Inflammatory macrophage treated with lipopolysaccharide for 1 hour (primary cell): Measurements from ENCODE around the gene DPYSL3.
A peak's percentile ranks its signal among the peaks of the same experiment; 100 is the strongest.

Source experiments
- DNase-seq, 2 donors: peaks; one replicate each; pipeline ENCODE4 v3.0.0-alpha.2; 2020 to 2022

DPYSL3 gene

GRCh38 chr5:147512659-147513379, 3.0 kb upstream of the DPYSL3 start:
- DNase-seq: no peak

GRCh38 chr5:147510885-147511284, 1.0 kb upstream of the DPYSL3 start:
- DNase-seq: no peak

DNA sequence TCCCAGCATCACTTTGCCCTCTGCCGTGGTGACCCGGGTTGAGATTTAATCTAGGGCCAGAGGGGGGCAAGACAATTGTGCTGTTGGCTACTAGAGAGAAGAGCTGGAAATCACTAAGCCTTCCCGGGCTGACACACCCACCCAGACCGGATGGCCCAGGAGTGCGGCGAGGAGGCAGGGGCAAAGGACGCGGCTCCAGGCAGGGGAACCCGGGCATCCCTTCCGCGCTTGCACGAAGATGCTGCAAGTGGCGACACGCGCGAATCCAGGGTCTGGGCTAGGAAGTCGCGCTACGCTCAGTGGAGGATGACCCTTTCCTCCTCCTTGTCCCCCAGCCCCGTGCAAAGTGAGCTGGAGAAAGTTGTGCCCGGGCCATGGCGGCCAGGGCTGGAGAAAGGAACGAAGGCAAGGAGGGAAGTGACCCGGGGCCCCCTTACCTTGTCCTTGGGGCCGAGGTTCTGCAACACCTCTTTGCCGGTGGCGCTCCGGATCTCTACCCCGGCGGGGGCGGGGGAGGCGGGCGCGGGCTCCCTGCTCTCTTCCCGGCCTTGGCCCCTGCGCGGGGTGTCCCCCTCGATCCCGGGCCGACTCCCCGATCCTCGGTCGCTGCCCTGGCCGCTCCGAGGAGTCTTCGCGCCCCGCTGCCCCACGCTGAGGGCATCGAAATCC, 693 bp downstream of the DPYSL3 start:
- DNase-seq: no peak

- DNase-seq: no peak
Observed at GRCh38 chr5:147508711-147509040, 1.2 kb downstream of the DPYSL3 start.

GRCh38 chr5:147507480-147508126, 2.3 kb downstream of the DPYSL3 start:
- DNase-seq: no peak

DNA sequence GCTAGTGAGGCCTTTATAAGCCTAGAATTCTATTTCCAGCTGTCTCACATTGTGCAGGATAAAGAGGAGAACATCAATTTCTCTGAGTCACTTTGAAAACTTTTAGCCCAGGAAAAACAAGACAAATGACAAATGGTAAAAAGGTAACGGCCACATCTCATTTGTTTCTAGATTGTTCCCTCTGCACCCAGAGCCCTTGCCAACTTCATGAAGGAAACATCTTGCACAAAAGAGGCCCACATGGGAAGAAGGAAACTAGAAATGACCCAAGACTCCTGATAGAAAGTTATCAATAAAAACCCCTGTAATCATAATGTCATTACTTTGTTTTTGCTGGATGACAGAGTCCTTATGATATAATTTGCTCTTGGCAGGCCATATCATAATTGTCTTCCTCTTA, 5.3 kb downstream of the DPYSL3 start:
- no peak for DNase-seq

- no peak for DNase-seq
Observed at GRCh38 chr5:147504011-147504410, 5.9 kb downstream of the DPYSL3 start.

- DNase-seq: no peak
Observed at GRCh38 chr5:147490989-147491388, 18.9 kb downstream of the DPYSL3 start.

- DNase-seq: no peak
Observed at GRCh38 chr5:147487031-147487750, 22.7 kb downstream of the DPYSL3 start.

GRCh38 chr5:147485814-147486213, 24.1 kb downstream of the DPYSL3 start:
- DNase-seq: no peak

- no peak for DNase-seq
Observed at GRCh38 chr5:147485046-147485445, 24.8 kb downstream of the DPYSL3 start.

- DNase-seq: no peak
Observed at GRCh38 chr5:147484708-147485020, 25.2 kb downstream of the DPYSL3 start.

DNA sequence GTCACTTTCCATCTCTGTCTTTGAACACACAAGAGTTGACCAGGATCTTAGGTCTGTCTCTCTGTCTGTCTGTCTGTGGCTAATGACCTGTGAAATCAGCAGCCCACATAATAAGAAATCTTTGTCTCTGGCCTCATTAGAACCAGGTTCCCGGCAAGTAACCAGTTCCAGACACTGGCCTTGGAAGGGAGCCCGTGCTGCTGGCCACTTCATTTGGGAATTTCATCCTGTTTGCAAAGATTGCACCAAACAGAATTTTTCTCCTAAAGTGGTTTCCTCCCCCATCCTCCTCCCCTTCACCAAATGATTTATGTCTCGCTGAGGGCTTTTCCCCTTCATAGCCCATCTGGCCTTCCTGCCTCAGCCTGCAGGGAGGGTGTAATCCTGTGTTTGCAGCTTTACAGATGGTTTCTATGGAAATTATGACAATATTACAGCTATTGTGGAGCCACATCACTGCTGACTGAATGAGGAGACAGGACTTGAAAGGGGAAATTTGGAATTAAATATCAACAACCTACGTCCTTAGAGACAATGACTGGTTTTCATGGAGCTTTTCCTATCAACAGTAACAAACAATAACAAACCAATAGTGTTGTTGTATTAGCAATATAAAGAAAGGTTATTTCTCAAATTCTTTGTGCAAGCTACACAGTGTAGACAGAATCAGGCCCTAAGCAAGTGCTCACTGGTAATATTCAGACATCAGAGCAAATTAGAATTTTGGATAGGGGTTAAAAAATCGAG, 25.7 kb downstream of the DPYSL3 start:
- DNase-seq: no peak

- no peak for DNase-seq
Observed at GRCh38 chr5:147483188-147483790, 26.6 kb downstream of the DPYSL3 start.

GRCh38 chr5:147482706-147483180, 27.1 kb downstream of the DPYSL3 start:
- no peak for DNase-seq

DNA sequence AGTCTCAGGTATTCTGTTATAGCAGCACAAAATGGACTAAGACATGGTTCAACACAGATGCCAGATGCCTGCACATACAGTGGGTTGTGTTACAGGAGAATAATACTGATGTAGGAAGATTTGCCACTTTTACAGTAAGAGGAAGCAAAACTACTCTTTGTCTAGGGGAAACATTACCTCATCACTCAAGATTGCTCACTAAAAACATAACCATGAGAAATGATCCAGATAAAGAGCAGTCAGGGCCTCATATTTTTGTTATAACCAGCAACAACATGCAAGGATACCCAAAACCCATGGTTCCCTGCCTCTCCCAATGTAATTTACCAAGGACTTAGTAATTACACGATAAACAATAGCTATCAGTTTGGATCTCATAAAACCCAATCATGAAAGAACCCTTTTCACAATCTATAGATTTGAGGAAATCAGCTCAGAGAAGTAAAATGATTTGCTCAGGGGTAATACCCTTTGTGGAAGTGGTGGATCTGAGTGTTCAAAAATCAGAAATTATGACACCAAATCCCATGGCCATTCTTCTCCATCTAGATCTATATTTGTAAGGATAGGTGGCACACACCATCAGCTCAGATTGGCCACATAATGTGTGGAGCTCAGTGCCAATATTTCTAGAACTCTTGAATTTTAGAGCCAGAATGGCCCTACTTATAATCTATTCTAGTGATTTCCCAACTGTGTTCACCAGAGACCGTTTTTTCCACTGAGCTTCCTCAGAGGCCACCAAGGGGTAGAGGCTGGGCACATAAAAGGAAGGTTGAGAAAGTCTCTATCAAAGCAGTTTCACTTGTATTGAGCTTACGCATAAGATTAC, 27.8 kb downstream of the DPYSL3 start:
- peak; percentile 63 for DNase-seq

- peak in 1 of 2 donors; percentile 8 for DNase-seq
Observed at GRCh38 chr5:147481376-147481775, 28.5 kb downstream of the DPYSL3 start.

DNA sequence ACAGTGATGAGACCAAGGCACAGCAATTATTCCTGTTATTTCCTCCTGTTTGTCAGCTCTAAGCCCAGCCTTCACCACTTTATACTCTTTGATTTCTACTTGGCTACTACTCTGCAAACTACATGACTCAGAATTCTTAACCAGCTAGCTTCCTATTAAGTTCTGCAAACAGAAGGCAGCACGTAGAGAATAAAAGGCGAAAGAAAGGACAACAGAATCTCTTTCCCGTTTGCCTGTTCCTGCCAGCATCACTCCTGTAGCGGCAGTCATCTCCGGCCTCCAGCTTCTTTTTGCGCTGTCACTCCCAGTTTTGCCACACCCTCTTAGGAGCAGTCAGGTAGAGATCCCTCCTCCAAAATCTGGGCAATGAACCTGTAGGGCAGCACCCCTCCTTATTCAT, 29.9 kb downstream of the DPYSL3 start:
- DNase-seq: no peak

DNA sequence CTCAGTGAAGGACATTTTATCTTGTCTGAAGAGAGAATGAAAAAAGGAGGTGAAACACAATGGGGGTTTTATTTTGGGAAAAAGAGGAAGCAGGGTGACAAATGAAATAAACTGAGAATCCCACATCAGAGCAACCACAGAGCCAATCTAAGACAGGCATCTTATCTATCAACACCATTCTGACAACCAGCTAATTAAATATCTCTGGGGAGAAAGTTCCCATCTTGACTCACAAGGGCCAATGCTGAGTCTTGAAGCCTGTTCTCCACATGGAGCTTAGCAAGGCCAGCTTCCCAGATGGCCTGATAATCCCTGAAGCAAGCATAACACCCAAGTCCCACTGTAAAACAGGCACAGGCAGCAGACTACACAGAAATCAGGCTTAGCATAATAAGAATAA, 30.4 kb downstream of the DPYSL3 start:
- DNase-seq: no peak

DNA sequence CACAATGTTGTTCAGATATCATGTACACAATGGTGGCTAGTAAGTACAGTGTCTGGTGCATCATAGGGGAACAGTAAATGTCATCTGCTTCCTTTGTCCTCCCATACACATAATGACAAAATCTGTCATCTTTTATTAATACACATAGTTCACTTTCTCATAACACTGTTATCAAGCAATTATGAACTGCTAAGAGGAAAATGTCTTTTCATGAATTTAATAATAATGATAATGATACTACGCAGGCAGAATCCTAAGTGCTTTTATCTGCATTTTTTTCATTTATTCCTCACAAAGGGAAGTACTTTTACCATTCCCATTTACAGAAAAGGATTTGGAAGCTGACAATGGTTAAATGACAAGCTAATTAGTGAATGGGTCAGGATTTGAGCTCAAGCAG, 35.7 kb downstream of the DPYSL3 start:
- no peak for DNase-seq

GRCh38 chr5:147472664-147473475, 37.0 kb downstream of the DPYSL3 start:
- no peak for DNase-seq
